Activated CD4-positive, alpha-beta T cell treated with anti-CD3 and anti-CD28 coated beads, Interleukin-2, amount 50 U/mL, for 4 hours (primary cell): ENCODE data around the gene EFHC1.

ENCODE experiments used
- DNase-seq, 2 experiments: peaks; one replicate each; pipeline ENCODE4 v3.0.0-alpha.2; 2020

Gene EFHC1

DNA sequence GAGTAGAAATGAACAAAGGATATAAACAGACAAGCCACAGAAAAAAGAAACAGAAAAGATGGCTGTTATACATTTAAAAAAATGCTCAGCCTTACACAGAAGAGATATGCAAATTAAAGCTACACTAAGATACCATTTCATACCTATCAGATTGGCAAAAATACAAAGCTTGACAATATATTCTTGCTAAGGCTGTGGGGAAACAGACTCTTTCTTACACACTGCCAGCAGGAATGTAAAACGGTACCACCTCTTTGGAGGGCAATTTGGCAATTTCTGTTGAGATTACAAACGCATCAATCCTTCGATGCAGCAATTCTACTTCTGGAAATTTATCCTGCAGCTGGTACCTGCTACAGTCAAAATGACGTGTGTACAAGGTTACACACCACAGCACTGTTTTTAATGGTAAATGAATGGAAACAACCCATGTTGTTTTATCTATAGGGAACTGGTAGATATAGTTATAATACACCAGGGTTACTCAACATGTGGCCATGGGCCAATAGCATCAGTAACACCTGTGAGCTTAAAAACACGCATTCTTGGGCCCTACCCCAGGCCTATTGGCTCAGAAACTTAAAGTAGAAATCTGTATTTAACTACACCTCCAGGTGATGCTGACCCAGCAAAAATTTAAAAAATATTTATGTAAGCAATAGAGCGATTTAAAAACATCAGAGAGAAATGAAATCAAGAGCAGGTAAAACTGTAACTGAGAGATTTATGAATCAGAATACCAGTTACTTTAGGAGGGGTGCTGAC lies 103.4 kb downstream of the EFHC1 start:
- no peak for DNase-seq

DNA sequence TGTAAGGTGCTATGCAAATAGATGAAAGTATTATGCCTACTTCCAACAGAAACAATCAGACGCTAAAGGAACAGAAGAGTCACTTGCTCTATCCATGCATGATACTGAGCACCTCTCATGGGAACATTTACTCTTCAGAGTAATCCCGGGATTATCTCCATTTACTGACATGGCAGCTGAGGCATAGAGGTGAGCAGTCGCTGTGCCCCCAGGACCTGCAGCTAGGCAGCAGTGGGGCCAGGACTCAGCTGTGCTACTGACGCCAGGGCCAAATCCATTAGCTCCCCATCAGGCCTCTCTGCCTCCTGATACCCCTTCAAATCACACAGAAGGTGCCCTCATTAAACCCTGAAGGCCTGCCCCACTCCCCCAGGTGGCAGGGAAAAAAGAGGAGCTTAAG lies 104.8 kb downstream of the EFHC1 start:
- no peak for DNase-seq

DNA sequence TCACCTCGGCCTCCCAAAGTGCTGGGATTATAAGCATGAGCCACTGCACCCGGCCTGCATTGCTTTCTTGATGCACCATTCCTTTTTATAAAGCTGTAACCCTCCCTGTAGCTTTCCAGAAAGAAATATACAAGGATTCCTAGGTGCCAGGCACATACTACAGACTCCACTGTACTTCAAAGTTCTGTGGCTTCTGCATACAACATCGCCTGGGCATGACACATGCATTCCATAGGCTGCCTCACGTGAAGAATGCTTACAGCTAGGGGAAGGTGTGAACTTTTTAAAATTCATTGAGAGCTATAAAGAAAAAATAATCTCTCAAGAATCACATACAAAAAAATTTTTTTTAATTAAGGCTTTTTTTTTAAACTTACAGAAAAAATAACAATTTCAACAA lies 106.5 kb downstream of the EFHC1 start:
- DNase-seq: no peak

DNA sequence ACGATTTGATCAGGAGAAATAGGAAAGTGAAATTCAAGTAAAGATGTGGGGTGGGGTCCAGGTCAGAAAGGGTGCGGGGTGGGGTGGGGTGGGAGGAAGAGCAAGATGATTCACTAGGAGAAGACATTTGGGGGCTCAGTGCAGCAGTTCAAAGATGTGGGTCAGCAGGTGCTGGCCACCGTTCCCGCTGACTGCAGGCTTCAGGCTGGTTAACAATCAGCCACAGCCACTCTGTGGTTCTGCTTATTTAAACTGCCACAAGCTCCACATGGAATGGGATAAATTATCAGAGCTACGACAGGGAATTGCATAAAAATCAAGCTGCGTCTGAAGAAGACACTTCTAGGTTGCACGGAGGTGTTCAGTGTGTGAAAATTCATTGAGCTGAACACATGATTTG lies 107.3 kb downstream of the EFHC1 start:
- no peak for DNase-seq

DNA sequence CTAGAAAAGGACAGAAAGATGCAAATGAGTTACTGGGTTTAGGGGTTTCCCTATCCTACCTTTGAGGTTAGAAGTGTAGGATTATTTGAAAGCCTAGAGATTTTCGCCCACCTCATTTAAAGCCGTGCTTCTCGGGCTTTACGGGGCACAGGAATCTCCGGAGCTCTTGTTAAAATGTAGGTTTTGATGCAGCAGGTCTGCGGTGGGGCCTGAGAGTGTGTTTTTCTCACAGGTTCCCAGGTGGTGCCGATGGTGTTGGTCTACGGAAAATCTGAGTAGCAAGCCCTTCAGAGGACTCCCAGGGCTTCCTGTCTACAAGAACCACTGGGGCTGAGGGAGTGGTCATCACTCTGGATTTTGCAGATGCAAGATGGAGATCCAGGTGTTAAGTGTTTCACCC lies 109.2 kb downstream of the EFHC1 start:
- no peak for DNase-seq

DNA sequence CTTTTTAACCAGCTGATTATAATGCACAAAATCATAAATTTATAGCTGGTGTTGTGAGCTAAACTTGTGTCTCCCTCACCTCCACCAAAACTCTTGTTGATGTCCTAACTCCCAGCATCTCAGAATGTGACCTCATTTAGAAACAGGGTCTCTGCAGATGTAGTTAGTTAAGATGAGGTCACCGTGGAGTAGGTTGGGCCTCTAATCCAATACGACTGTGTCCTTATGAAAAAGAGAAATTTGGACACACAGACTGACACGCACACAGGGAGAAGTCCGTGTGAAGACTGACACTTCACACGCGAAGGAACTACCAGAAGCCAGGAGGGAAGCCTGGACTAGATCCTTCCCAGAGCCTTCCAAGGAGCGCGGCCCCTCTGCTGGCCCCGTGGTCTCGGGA lies 110.2 kb downstream of the EFHC1 start:
- DNase-seq: no peak

DNA sequence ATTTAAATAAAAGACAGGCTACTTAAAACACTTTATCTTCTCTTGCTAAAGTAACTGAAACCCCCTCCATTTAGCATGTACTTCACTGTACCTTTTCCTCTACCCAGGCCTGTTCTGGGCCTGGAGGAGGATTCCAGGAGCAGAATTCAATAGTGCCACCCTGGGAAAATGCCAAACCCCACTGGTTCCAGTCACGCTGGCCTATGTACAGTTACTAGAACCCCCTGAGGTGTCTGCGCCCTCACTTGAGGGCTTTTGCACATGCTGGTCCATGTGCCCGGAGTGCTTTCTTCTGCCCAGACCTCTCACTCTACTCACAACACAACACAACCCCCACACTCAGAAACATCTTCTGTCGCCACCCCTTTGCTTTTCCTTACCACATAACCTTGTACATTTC lies 111.3 kb downstream of the EFHC1 start:
- no peak for DNase-seq

DNA sequence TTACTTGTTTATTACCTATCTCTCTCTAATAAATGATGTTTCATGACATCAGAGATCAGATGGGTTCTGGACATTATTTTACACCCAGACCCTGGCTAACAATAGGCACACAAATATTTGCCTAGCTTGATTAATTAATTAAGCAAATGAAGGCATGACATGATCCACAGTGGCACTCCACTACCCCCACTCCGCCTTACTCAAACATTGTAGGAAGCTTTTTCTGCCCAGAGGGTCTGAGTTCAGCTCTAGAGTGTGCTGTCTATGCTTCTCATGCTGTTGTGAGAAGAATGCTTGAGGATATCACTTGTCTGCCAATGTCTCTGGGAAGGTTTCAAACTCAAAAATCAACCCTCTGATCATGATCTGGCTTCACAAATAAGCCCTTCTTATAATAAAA lies 111.7 kb downstream of the EFHC1 start:
- no peak for DNase-seq

DNA sequence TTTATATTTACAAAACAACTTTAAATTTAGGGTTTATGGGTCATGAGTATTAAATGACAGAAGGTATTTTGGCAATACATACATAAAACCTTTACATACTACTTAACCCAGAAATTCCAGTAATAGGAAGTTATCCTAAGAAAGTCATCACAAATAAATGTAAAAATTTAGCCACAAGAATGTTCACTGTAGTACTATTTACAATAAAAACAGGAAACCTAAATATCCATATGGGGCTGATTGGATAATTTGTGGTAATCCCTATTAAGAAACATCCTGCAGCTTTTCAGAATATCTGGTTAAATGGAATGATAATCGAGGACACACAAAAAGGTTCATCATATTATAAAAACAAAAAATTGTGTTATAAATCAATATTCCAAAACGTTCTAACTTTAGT lies 112.3 kb downstream of the EFHC1 start:
- DNase-seq: no peak

DNA sequence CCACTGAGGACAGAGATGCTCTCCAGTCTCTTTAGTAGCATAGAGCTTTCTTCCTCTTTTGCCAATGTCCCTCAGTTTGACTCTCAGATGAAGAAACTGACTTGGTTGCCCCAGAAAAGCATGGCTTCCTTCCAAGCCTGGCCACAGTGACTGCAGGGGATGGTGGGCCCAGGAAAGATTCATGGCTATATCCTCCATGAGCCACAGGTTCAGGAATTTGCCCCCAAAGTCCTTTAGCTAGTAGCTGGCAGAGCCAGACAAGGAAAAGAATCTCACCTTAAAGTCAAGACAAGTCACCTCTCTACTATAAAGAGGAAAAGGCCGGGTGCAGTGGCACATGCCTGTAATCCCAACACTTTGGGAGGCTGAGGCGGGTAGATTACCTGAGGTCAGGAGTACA lies 113.3 kb downstream of the EFHC1 start:
- DNase-seq: no peak

DNA sequence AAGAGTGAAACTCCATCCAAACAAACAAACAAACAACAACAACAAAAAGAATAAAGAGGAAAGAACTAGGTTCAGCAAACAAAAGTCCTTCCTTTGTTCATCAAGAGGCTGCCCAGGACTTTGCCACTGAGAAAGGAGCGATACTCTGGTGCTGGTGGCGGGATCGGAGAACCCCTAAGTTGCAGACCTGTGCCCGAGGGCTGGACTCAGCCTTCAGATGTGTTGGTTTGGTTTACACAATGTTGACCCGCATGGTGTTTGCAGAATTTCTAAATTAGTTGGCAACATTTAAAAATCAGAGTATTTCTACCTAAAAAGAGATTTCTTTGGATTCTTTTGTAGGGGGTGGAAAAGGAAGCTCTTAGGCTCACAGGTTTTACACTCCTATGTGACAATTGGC lies 114.2 kb downstream of the EFHC1 start:
- no peak for DNase-seq

DNA sequence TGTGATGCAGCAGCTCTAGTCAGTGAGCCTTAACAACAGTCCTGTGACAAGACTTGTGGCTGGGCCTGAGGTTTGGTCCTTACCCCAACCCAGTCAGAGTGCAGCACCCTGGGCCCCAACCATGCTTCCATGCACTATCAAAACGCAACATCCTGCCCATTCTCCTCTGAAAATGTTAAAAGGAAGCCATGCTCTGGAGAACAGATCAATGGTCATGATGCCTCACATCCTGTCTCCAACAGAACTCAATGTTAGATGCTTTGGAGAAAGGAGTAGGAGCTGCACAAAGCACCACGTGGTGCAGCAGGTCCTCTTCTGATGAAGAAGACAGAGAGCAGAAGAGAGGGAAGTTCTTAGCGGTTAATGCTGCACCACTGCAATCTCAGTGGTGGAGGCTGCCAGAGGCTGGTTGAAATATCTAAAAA lies 114.8 kb downstream of the EFHC1 start:
- DNase-seq: no peak

DNA sequence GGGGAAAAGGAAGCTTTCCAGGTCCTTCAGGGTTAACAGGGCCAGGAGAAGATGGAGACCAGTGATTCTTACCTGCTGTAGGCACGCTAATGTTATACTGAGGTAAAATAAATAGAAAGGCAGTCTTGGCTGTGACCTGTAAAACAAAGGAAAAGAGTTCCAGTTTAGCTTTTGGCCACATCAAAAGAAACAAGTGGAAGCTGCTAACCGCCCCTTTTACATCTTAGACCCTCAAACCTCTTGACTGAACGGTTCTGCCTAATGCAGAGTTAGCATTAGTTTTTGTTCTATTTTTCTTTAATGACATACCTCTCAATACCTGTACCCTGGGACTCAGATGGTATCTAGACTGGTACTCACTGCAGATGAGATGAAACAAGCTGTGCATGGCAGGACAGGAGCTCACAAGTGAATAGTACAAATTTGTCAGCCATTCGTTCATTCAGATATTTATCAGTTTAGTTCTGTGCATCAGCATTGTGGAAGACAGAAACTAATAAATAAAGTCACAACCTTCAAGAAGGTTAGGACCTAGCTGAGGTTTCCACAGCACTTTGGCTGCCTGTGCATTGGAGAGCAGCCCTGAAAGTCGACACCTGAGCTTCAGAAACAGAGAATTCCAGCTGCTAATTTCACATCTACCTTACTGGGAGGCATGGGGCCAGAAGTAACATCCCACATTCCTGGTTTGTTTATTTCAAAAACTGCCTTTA lies 115.7 kb downstream of the EFHC1 start:
- DNase-seq: no peak

DNA sequence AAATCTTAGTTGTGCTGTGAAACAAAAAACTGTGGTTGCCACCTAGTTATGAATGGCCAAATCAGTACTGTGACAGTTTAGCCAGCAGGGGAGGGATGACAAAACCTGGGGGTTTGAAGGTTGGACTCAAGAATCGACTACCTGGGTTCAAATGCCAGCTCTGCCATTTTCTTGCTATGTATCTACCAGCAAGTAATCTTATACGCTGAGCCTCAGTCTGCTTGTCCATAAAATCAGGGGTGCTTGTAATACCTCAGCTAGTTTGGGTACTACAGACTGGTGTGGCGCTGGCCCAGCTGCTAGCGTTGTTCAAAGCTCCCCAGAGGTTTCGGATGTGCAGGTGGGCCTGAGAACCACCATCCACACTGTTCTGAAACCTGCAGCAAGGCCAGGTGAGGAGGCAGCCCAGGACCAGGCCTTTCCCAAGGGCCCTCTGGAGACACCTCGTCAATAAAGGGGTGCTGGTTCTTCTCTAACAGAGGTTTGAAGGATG lies 116.3 kb downstream of the EFHC1 start:
- DNase-seq: no peak

DNA sequence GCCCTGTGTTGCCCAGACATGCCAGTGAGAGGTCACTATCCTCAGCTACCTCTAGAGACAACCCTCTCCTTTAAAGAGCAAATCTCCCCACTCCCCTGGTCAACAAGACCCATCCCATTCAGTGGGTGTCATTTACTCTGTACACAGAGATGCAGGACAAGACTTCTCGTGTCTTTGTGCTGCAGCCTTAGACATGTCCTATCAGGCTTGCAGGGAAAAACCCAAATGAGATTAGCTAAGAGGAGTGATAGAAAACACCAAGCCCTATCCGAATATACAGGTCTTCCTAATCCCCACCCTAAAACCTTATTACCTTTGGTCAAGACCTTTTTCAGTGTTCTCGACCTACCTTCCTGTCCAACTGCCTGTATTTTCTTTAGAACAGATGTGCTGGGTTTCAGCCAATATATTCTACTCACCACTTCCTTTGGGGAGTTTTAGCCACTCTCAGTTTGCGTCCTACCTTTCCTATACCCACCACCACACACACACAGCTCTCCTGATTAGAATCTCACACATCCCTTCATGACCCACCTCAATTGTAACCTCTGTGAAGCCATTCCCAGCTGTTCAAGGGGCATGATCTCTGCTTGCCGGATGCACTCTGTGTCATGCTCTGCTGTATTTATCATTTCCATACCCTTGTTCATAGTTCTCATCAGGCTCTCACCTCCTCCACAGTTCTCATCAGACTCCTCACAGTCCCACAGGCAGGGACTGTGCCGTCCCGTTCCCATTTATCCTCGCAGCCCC lies 117.0 kb downstream of the EFHC1 start:
- no peak for DNase-seq

DNA sequence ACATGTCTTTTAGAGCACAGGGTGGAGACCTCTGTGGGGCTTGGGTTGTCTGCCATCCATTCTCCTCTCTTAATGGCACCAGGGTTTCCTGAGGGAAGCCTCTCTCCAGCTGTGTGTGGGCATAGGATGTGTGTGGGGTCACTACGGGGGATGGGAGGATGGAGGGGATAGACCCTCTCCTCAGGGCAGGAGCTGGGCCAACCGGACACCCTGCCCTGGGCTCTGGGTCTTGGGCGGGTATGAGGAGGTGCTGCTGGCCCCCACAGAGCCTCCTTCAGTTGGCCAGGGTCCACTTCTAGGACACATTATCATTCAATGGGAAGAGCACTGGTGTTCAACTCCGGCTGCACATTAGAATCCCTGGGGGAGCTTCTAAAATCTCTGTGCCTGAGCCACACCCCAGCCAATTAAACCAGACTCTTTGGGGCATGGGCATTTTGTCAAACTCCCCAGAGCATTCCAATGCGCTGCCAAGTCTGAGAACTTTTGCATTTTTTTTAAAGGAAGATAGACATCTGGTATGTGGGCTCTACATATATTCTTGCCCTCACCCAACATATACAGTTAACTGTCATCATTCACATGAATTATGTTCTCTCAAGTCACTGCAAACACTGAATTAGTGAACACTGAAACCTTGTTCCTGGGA lies 118.2 kb downstream of the EFHC1 start:
- DNase-seq: no peak

DNA sequence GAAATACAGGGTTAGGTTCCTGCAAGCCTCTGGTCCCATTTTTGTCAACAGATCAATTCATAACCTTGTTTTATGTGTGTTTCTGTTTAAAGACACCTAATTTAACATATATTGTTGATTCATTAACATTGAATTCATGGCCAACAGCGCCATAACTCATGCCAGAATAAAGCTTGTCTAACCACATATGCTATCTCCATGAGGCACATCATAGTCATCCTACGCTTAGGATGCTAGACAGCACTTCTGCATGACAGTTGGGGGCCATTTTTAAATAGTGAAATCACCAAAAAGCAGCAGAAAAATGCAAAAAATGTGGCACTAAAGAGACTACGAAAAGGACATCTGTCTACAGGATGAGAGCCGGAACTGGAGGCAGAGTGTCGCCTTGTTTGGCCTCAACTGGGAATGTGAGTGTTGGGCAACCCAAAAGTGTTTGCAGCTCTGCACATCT lies 118.8 kb downstream of the EFHC1 start:
- no peak for DNase-seq

DNA sequence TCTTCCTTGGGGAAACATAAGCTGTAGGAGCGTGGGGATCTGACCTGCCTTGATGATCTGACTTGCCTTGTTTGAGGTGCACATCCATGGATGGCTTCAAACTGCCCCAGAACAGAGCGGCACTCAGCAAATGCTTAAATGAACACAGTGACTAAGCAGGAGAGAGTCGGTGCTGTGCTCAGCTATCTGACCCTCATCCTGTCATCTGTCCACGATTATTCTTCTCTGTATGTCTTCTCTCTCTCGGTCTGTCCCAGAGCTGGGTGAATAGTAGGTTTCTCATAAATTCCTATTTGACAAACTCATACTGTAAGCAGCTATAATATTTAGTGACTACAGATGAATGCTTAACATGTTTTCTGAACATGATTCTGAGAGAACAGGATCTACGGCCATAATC lies 119.5 kb downstream of the EFHC1 start:
- DNase-seq: no peak

DNA sequence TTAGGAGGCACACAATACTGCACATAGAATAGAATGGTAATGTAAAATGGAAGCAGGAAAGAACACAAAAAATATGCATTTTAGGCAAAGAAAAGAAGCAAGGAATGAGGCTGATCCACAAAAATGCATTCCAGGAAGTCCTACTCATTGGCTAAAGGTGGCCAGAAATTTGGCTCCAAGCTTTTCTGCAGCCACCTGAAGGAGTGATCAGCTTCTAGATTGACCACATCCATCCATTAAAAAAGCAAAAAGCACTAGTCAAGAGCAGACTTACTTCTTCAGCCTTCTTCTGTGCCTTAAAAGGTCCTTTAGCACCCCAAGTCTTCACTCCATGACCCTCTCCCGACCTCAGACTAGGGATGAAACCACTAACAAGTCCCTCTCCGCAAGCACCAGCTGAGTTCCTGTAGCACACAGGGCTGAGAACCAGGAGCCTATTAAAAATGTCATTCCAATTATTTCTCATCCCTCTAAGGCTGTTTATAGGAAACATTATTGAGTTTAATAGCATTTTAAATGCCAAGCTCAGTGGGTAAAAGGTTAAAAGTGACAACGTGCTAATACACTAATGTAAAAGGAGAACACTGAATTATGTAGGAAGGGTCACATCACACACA lies 120.3 kb downstream of the EFHC1 start:
- no peak for DNase-seq

DNA sequence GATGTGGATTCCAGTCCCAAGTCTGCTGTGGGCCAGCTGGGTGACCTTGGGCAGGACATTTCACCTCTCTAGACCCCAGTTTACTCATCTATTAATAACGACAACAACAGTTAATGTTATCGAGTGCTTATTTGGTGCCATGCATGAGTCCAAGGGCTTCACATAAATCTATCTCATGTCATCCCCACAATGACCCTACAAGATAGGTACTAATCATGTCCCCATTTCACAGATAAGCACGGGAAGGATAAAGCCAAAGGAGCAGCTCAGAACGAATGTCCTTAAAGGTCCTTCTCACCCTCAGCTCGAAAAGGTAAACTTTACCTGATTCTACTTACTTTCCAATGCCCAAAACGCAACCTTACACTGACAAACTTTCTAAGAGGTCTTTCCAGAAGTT lies 121.0 kb downstream of the EFHC1 start:
- DNase-seq: no peak

DNA sequence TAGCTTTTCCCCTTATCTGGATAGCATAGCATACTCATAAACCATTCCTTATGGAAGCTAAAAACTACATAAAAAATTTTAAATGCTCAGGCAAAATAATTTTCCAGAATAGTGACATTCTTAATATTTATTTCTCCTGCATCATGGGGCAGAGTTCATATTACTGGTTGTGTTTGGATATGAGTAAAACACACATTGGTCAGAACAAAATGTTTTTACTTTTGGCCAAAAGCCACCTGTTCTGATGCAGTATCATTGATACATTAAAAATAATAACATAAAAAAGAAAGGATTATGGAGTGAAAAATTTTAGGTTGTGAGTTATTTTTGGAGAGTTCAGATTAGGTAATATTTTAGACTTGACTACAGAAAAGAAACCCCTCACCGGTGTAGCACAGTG lies 123.1 kb downstream of the EFHC1 start:
- no peak for DNase-seq

DNA sequence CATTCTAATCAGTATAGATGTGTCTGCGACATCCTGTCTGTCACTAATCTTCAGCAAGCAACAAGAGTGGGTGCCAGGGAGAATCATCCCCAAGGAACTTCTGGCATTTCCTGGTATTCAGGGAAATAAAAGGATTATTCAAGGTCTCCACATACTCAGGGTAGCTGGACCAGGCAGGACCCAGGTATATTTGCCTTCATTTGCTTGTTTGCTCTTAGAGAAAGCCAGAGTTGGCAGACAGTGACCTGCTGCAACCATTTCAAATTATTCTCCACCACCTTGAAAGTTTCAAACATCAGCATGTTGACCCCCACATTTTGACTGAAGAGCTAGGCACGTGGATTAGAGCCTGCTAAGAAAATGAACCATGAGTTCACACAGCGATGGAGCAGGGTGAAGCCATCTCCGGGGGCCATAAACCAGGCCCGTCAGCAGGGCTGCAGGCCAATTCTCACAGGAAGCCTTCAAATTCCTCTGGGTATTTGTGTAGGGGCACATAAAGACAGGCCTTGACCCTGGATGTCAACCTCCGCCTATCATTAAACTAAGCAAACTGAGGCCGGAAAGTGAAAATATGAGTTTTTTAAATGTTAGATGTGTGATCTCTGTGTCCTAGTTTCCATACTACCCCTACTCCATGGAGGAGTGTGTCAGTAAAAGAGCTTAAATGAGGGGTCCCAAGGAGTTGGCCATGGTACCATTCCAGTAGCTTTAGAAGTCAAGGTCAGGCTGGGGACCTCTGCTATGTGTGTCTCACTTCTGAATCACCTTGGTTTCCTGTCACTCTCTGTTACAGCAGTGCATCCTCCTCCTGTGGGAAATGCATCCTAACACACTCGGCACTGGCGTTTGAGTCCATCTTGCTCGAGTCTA lies 123.8 kb downstream of the EFHC1 start:
- no peak for DNase-seq
